ENCODE data around the gene ARL2. TPM values are rescaled to one million over a fixed set of nuclear protein-coding genes. Genes with fewer than 3 reads are reported as not detected.
"Not testable (repeated sequence)": the region's sequence is repeated elsewhere in the genome, so short reads cannot be mapped to it uniquely, and the experiment has no call there.

Gene ARL2
- 135 TPM for polyA plus RNA-seq (ENCODE audit: insufficient read length)

DNA sequence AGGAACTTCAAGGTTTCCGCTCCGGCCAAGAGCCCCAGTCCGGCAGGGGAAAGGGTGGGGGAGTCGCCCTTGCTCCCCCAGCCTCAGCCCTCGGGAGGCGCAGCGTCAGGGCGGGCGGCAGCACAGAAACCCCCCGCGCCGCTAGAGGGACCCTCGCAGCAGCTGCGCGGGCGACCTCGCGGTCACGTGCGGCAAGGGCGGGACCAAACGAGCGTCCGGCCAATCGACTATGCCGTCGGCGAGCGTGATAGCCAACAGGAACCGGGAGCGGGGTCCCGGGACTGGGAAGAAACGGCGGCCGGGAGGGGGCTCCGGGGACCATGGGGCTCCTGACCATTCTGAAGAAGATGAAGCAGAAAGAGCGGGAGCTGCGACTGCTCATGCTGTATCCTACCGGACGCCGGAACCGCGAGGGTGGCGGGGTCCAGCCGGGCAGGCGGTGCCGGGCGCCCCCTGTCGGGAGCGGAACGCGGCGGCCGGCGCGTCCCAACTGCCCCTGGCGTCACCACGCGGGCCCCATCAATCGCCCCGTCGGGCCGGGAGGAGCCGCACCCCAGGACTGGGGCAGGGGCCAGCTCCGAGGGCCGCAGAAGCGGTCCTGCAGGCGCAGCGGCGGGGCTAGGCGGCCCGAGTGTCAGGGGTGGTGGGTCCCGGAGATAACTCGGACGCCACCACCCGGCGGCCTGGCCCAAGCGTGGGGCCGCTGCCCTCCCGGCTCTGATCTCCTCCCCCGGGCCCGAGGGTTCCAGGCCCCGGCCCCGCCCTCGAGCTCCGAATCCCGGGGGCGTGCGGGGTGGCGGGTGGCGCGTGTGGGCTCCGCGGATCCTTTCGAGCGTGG is at the start of gene ARL2:
TSS of gene ARL2 (plus strand) at position 273 of the 838 bp plus-strand sequence. CDS start at position 321, 48 bp downstream.
- peak; percentile 98 for DNase-seq

DNA sequence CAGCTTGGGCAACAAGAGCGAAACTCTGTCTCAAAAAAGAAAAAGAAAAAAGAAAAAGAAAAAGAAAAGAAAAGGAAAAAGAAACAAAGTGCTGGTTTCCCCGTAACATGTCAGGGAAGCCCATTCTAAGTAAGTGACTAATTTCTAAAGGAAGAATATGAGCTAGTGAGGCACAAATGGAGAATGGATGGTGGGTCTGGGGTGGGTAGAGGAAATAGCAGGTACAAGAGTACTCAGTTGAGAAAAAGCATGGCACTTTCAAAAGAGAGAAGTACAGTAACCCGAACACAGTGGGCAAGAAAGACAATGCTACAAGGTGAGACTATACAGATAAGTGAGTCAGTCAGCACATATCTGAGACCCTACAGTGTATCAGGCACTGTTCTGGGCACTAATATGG is 46.6 kb upstream of the ARL2 start:
- no peak for DNase-seq

DNA sequence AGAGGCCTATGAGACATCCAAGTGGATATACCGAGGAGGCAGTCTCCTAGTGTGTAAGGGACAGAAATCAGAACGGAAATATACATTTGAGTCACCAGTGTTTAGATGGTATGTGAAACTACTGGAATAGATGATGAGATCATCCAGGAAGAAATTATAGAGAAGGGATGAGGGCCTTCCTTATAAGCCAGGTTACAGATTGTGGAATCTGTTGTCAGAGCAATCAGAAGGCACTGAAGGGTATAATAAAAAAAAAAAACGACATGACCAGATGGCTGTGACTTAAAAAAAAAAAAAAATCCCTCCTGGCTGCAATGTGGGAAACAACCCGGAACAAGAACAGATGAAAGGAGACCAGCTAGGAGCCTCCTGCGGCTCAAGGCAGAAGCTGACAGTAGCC is 44.8 kb upstream of the ARL2 start:
- DNase-seq = no peak

DNA sequence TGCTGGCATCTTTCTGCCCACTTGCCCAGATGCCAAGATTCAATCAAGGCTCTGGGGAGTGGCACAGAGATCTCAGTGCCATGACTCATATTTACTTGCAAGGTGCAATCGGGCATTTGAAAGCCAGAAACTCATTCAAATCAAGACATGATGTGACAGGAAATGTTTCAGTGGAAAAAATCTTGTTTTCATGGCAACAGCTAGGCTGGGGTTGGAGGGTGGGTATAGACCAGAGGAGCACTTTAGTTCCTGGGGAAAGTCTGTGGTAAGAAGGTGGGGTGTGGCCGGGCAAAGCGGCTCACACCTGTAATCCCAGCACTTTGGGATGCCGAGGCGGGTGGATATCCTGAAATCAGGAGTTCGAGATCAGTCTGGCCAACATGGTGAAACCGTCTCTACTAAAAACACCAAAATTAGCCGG is 43.2 kb upstream of the ARL2 start:
- DNase-seq = no peak

DNA sequence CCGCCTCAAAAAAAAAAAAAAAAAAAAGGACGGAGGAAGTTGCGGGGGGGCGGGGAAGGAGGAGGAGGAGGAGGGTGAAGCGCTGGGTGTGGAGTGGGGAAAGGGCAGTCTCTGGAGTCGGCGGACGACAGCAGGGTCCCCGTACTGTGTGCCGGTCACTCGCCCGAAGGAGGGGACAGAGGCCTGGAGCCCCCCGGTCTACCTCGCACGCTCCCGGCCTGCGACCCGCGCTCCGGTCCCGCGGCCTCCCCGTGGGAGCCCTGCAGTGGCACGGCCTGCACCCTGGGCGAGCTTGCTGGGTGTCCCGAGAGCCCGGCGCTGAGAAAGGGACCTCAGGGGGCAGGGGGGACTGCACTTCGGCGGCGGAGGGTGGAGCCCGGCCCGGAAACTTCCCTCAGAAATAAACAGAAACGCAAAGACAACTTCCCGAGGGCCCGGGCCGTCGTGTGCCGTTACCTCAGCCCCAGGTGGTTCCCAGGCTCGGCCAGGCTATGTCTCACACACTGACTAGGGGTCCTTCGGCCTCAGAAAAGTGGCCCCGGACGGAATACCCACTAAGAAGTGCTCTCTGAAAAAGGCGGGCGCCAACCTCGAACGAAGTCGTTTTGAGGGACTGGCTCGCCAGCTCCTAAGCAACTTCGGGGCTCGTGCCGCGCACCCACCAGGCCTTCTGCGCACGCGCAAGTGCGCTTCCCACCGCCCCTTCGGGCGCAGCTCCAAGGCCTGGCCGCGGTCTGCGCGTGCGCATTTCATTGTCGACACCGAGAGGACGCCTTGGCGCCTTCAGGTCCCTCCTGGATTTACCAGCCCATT is 42.3 kb upstream of the ARL2 start, which contains the start of gene MAJIN:
TSS of gene MAJIN (minus strand) at position 688 of the 813 bp plus-strand sequence. CDS start 12,703 bp downstream, outside the sequence.
- DNase-seq = peak; percentile 83

DNA sequence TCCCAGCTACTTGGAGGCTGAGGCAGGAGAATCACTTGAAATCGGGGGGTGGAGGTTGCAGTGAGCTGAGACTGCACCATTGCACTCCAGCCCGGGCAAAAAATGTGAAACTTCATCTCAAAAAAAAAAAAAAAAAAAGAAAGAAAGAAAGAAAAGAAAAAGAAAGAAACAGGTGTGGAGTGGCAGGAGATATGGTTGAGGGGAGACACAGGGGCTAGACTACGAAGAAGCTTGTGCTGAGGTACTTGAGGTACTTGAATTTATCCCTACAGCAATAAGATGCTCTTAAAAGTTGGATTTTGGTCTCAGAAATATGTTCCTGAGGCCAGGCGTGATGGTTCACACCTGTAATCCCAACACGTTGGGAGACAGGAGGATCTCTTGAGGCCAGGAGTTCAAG is 39.8 kb upstream of the ARL2 start:
- no peak for DNase-seq

DNA sequence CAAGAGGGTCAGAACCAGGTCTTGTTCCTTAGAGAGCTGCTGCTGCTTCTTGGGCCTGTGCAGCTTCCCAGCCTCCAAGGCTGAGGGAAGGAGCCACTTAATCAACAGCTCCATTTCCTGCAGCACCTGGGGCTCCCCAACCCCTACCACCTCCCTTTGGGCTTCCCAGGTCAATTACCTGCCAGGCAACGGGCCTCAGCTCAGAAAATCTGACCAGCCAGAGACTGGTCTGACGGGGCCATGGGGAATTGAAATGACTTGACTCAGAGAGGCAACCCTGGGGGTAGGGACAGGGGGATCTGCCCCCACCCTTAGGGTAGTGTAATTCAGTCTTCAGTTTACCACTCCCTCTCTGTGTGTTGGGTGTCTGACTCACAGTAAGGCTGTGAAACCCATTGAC is 37.3 kb upstream of the ARL2 start:
- DNase-seq = no peak

DNA sequence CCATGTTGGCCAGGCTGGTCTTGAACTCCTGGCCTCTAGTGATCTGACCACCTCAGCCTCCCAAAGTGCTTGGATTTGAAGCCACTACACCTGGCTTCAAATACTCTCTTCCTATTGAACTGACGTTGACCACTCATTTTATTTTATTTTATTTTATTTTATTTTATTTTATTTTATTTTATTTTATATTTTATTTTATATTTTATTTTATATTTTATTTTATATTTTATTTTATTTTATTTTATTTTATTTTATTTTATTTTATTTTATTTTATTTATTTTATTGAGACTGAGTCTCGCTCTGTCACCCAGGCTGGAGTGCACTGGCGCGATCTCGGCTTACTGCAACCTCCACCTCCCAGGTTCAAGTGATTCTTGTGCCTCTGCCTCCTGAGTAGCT is 30.6 kb upstream of the ARL2 start:
- DNase-seq = not testable (repeated sequence)

DNA sequence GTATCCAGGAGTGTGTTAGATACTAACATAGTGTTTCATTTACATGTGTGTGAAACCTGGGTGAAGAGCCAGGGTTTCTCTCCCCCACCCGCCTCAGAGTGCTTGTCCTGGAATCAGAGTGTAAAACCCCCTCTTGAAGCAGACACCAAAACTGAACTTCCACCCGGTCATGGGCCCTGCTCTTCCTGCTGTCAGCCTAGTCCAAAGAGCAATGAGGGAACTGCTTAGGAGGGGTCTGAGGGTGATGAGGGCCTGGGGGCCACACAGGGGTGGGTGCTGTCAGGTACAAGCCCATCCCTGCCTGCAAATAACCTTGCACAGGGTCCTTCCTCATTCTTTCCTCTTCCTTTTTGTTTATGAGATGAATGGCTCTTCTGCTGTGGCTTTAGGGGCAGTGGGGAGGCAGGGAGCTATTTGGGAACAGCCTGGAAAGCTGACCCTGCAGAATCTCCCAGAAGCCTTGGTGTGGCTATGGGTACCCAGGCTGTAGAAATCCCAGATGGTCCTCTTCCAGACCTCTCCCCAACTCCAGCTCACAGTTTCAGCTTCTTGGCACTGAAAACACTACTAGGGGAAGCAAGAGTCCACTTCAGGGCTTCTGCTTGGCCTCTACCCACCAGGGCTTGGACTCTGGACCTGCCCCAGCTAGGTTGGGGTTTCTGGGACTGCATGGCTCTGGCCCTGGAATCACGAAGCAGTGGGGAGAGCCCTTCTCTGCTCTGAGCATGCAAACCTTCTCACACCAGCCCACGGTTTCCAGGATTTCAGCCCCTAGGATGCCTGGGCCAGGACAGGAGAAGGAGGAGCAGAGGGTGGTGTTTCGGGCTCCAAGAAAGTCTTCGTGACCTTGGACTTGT is 25.7 kb upstream of the ARL2 start:
- no peak for DNase-seq

DNA sequence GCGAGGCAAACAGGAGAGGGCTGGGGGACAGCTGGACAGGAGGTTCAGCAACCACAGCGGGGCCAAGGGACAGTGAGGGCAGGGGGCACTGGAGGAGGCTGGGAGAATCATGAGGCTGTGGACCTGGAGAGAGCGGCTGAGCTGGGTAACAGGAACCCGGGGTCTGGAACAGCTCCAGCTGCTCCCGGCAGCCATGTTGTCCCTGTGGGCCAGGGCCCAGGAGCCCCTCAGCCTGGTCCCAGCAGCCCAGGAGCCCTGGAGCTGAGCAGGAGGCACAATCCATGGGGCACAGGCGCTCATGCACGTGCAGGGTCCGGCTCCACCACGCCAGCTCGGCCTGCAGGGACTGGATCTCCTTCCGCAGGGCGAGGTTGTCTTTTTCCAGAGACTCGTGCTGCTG is 24.5 kb upstream of the ARL2 start:
- DNase-seq = no peak

DNA sequence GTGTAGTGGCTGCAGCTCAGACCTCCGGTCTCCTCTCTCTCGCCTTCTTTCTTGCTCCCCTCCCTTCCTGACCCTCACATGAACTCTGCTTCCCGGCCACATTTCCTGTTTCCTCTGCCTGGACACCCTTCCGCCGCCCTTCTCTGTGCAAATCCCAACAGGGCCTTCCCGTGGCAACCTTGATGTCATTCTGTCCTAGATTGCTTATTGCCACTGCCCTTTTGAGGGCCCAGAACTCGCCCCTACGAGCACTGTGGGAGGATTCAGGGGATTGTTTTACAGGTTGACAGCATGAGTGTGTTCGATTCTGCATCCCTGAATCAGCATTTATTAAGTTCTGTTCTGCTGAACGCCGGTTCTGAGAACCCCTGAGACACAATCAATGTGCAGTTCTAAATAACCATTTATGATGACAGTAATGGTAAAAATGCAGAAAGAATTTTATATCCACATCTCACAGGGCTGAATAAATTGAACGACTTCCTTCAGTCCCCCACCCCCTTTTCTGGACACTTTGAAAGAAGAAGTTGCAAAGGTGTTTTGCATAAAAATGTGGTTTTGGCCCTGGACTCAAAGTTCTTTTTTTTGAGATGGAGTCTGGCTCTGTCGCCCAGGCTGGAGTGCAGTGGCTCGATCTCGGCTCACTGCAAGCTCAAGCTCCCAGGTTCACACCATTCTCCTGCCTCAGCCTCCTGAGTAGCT is 23.6 kb upstream of the ARL2 start:
- peak; percentile 57 for DNase-seq

DNA sequence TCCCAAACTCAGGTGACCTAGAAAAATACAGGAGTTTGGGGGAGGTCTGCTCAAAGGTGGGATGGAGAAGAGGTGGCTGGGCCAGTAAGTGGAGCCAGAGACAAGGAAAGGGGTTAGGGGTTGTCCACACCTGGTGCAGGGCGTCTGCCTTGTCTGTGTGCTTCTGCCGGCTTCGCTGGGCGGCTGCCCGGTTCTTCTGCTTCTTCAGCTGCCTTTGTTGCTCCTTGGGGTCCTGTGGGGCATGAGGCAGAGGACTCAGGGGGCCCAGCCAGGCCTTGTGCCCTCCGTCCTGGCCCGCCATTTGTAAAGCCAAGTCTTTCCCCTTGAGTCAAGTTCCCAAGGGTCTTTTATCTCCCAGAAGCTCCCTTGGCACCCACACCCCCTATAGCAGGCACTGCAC is 19.6 kb upstream of the ARL2 start:
- DNase-seq = no peak

DNA sequence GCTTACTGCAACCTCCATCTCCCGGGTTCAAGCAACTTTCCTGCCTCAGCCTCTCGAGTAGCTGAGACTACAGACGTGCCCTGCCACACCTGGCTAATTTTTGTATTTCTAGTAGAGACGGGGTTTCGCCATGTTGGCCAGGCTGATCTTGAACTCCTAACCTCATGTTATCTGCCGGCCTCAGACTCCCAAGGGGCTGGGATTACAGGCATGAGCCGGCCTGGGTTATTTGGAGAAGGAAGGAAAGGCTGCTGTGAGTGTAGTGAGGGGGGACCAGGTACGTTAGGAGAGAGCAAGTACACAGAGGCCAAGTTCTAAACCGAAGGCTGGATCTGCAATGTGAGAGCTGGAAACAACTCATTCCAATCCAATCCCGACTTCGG is 17.6 kb upstream of the ARL2 start:
- no peak for DNase-seq

DNA sequence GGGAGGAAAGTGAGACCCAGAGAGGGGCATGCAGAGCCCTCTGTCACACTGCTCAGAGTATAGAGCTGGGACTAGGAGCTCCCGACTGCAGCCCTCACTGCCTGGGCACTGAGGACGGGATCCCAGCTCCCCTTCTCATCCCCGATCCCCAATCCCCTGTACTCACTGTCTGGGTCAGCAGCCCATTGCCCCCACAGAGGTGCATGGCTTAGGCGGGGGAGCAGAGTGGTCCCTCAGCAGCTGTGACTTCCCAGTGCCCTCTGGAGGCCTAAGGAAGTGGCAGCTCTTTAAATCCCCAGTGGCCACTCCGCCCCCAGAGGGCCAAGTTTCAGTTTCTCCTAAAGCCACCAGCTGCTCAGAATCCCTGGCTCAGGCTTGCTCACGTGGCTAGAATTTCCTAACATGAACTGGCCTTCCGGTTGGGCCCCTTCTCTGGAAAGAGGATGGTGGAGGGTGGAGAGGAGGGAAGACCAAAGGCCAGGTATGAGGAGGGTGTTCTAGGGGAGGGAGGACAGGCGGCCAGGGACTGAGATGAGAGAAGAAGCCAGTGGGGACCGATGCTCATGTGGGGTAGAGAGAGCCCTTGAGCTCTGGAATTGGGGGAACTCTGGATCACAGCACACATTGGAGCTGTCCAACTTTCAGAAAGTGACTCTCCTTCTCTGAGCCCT is 17.1 kb upstream of the ARL2 start, which contains the start of gene BATF2:
TSS of gene BATF2 (minus strand) at position 262 of the 671 bp plus-strand sequence. CDS start at position 205, 57 bp downstream.
- no peak for DNase-seq

DNA sequence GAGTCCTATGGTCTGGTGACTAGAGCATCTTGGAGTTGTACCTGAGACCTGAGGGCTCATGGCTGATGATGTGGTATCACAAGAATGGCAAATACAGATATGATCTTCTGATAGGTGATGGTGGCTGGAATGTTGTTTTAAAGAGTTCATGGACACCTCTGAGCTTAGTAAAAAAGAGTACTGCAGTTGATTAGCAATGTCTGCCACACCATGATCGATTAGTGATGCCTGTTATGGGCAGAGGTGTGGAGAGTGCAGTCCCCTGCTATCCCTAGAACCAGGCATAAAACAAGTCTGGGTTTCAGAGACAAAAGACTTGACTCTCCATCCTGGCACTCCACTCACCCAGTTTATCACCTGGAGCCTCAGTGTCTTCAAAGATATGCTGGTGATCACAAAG is 15.8 kb upstream of the ARL2 start:
- no peak for DNase-seq

DNA sequence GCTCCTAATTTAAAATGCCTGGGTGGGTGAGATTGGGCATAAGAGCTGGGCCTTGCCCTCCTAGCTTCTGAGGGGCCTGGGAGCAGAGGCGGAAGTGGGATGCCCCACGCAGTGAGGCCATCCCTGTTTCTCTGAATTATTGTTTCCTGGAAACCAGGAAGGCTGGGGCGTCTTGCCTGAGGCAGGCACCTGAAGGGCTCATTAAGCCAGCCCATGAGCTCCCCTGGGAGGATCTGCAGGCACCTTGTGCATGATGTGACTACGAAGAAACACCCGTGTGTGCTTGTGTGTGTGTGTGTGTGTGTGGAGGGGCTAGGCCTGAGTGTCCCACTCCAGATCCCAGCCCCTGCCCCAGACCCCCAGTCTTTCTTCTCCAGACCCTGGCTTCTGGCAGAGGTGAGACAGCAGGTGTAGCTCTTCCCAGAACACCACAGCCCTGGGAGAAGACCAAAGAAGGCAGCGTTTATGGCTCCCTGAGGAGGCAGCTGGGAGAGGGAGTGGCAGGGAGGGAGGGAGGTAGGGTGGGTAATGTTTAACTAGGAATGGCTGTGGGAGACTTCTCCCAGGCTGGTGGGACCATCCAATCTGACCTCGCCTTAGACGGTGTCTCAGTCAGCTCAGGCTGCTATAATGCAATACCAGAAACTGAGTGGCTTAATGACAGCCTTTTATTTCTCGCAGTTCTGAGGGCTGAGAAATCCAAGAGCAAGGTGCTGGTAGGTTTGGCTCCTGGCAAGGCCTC is 15.1 kb upstream of the ARL2 start:
- no peak for DNase-seq

DNA sequence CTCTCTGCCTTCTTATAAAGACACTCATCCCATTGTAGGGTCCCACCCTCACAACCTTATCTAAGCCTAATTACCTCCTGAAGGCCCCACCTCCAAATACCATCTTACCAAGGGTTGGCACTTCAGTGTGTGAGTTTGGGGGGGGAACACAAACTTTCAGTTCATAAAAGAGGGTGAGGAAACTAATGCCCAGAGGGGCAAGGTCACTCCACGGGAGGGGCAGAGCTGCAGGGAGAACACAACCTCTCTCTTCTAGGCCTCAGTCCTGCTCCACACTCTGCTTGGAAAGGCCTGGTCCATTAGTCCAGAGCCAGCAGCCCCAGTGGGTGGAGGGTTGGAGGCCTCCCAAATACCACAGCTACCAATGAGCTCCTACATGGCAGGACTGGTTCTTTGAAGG is 14.5 kb upstream of the ARL2 start:
- no peak for DNase-seq

DNA sequence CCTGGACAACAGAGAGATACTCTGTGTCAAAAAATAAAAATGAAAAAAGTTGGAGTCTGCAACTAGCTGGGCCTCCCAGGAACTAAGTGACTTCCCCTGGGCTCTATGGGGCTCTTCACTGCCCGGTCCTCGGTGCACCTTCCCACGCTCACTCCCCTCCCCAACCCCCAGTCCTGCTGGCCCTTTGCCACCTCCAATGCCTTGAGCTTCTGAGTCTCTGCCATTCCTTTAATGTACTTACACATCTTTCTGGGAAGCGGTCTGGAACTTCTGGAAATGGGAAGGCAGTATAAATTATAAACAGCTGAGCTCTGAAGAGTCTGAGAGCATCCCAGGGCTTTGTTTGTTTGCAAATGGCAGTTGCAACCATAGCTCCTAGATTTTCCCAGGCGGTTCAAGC is 11.3 kb upstream of the ARL2 start:
- DNase-seq = no peak

DNA sequence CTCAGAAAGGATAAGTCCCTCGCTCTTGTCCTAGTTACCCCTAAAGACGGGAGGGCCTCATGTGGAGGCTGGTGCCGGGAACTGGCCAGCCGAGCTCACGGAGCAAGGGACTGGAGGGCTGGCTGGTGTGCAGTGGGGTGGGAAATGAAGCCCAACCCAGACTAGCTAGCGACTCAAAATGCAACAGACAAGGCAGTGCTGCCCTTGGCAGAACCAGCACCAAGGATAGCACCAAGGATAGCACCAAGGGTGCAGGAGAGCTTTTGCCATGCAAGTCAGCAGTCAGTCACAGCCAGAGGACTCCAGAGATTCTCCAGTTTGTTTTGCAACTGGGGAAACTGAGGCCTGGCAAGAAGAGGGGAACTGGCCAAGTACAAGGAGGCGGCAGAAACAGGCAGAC is 10.7 kb upstream of the ARL2 start:
- DNase-seq = no peak

DNA sequence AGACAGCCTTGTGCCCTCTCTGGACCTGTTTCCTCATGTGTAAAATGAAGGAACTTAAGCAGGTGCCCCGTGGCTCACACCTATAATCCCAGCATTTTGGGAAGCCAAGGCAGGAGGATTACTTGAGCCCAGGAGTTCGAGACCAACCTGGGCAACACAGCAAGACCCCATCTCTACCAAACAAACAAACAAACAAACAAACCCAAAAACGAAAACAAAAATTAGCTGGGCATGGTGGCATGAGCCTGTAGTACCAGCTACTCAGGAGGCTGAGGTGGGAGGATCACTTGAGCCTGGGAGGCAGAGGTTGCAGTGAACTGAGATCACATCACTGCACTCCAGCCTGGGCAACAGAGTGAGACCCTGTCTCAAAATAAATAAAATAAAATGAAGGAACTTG is 10.0 kb upstream of the ARL2 start:
- DNase-seq = not testable (repeated sequence)

DNA sequence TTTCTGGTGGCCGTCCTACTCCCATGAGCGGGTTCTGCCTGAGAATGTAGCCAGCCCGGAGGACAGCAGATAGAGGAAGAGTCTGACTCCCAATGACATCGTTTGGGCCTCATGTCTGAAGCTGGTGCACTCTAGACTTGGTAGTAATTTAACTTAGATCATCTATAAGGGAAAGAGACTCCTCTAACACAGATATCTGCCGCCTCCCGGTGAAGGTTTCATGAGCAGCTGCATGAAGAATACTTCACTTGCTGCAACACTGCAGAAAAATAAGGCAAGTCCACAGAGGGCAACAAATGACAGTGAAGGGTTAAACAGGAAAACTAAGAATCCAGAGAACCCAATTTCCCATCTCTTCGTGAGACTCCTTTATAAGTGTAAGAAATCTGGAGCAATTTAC is 5.9 kb upstream of the ARL2 start:
- DNase-seq = no peak
